WTC11 (cell line): ENCODE data around the gene LZTR1. TPM values are rescaled to one million over a fixed set of nuclear protein-coding genes. Genes with fewer than 3 reads are reported as not detected.
A peak's percentile ranks its signal among the peaks of the same experiment; 100 is the strongest.

Experiments used
- ATAC-seq: fragments of 200-7000 bp; cut with Tn5 transposase; 2 replicates; pipeline ENCODE4 v1.10.0; 2021; ENCODE audit warnings: mild to moderate bottlenecking, moderate library complexity
- CTCF ChIA-PET: fragments of 300-600 bp; sonication (Branson Sonifier 250); formaldehyde crosslinking; loops from one replicate; lab custom pipeline; 2021; ENCODE audit warnings: antibody characterized with exemption; lab: Charles Lee
- POLR2A ChIA-PET: fragments of 350-600 bp; sonication (Branson Sonifier 250); formaldehyde crosslinking; loops from one replicate; lab custom pipeline; 2021; ENCODE audit warnings: antibody characterized with exemption; lab: Charles Lee
- DNase-seq: peaks from one replicate; pipeline ENCODE4 v3.0.0; 2021; ENCODE audit warnings: low spot score
- H3K27ac Mint-ChIP-seq: 2 replicates; pipeline ENCODE4 v1.8.0; 2021; ENCODE audit warnings: mixed read lengths
- H3K27me3 Mint-ChIP-seq: 2 replicates; pipeline ENCODE4 v1.8.0; 2021; ENCODE audit warnings: low read depth, mild to moderate bottlenecking, moderate library complexity, mixed read lengths
- H3K36me3 Mint-ChIP-seq: 2 replicates; pipeline ENCODE4 v1.8.0; 2021; ENCODE audit warnings: mixed read lengths
- H3K4me1 Mint-ChIP-seq: 2 replicates; pipeline ENCODE4 v1.8.0; 2022; ENCODE audit warnings: mixed read lengths
- H3K4me3 Mint-ChIP-seq: 2 replicates; pipeline ENCODE4 v1.8.0; 2021; ENCODE audit warnings: mild to moderate bottlenecking, moderate library complexity, mixed read lengths
- H3K9me3 Mint-ChIP-seq: 2 replicates; pipeline ENCODE4 v1.8.0; 2021; ENCODE audit warnings: mixed read lengths
- CTCF ChIP-seq: fragments of 200-600 bp; IDR thresholded peaks from 2 replicates; pipeline ENCODE4 v1.8.0; 2022; ENCODE audit warnings: antibody characterized with exemption
- FOXP1 ChIP-seq: sonication (generic); formaldehyde crosslinking; IDR thresholded peaks from 2 replicates; pipeline ENCODE4 v1.8.0; 2022; ENCODE audit warnings: missing genetic modification reagents, mild to moderate bottlenecking, moderate library complexity, borderline replicate concordance
- GABPB1 ChIP-seq: sonication (generic); formaldehyde crosslinking; IDR thresholded peaks from 2 replicates; pipeline ENCODE4 v1.8.1; 2023; ENCODE audit warnings: mild to moderate bottlenecking, missing genetic modification reagents
- IRF1 ChIP-seq: sonication (generic); formaldehyde crosslinking; IDR thresholded peaks from 2 replicates; pipeline ENCODE4 v1.8.0; 2023; ENCODE audit warnings: missing genetic modification reagents
- KAT7 ChIP-seq: sonication (generic); formaldehyde crosslinking; IDR thresholded peaks from 2 replicates; pipeline ENCODE4 v1.8.1; 2023; ENCODE audit warnings: missing genetic modification reagents, mild to moderate bottlenecking, borderline replicate concordance
- NFYB ChIP-seq: sonication (generic); formaldehyde crosslinking; conservative IDR thresholded peaks from 2 replicates; pipeline ENCODE4 v1.8.0; 2022; ENCODE audit warnings: low read depth, missing genetic modification reagents
- OVOL2 ChIP-seq: fragments of 250-450 bp; sonication (Bioruptor Pico); IDR thresholded peaks from 2 replicates; pipeline ENCODE4 v1.9.0; 2021; ENCODE audit warnings: mild to moderate bottlenecking, borderline replicate concordance
- PREB ChIP-seq: sonication (generic); formaldehyde crosslinking; IDR thresholded peaks from 2 replicates; pipeline ENCODE4 v1.8.1; 2022; ENCODE audit warnings: mild to moderate bottlenecking, missing genetic modification reagents, moderate library complexity, borderline replicate concordance
- PRRX2 ChIP-seq: fragments of 250-450 bp; sonication (Bioruptor Pico); IDR thresholded peaks from 2 replicates; pipeline ENCODE4 v1.8.0; 2021; ENCODE audit warnings: mild to moderate bottlenecking
- RELA ChIP-seq: sonication (generic); formaldehyde crosslinking; IDR thresholded peaks from 2 replicates; pipeline ENCODE4 v1.8.1; 2022; ENCODE audit warnings: missing genetic modification reagents, mild to moderate bottlenecking, borderline replicate concordance
- STAT6 ChIP-seq: sonication (generic); formaldehyde crosslinking; conservative IDR thresholded peaks from 2 replicates; pipeline ENCODE4 v1.8.1; 2023; ENCODE audit warnings: mild to moderate bottlenecking, low read depth, missing genetic modification reagents, moderate library complexity
- TCF7 ChIP-seq: sonication (generic); formaldehyde crosslinking; IDR thresholded peaks from 2 replicates; pipeline ENCODE4 v1.8.0; 2022; ENCODE audit warnings: mild to moderate bottlenecking, low read depth, missing genetic modification reagents, moderate library complexity
- TP53 ChIP-seq: sonication (generic); formaldehyde crosslinking; IDR thresholded peaks from 2 replicates; pipeline ENCODE4 v1.8.1; 2023; ENCODE audit warnings: mild to moderate bottlenecking, missing genetic modification reagents
- ZNF317 ChIP-seq: sonication (generic); formaldehyde crosslinking; IDR thresholded peaks from 2 replicates; pipeline ENCODE4 v1.8.1; 2023; ENCODE audit warnings: low read depth, mild to moderate bottlenecking, moderate library complexity, missing genetic modification reagents, borderline replicate concordance
- ZNF416 ChIP-seq: fragments of 250-450 bp; sonication (Bioruptor Pico); IDR thresholded peaks from 2 replicates; pipeline ENCODE4 v1.9.0; 2021; ENCODE audit warnings: mild to moderate bottlenecking, inconsistent platforms
- ZNF425 ChIP-seq: fragments of 250-450 bp; sonication (Bioruptor Pico); conservative IDR thresholded peaks from 2 replicates; pipeline ENCODE4 v1.9.0; 2021; ENCODE audit warnings: mild to moderate bottlenecking
- ZNF512 ChIP-seq: sonication (generic); formaldehyde crosslinking; IDR thresholded peaks from 2 replicates; pipeline ENCODE4 v1.8.1; 2022; ENCODE audit warnings: missing genetic modification reagents, borderline replicate concordance
- ZNF532 ChIP-seq: fragments of 250-450 bp; sonication (Bioruptor Pico); IDR thresholded peaks from 2 replicates; pipeline ENCODE4 v1.9.0; 2021; ENCODE audit warnings: mild to moderate bottlenecking, borderline replicate concordance
- total RNA-seq: library from RNA; stranded (reverse); gene quantifications from 3 replicates; pipeline ENCODE4 v1.2.3, GENCODE V29; 2021

LZTR1 gene
- total RNA-seq, 1 experiment from 2014 or later: 38.3 TPM

- Mint-ChIP-seq H3K4me3 (peak overlapping the region; percentile 78), H3K27ac (no peak overlapping the region), H3K27me3 (peaks cover 75% of the 10 kb centered on the region), H3K36me3 (no peaks in the 10 kb centered on the region), H3K9me3 (no peaks in the 10 kb centered on the region), H3K4me1 (peaks cover 14% of the 10 kb centered on the region)
- TF ChIP-seq ZNF512 (CRISPR knock-in tag) (no peak), RELA (CRISPR knock-in tag) (no peak), ZNF425 (CRISPR knock-in tag) (no peak), FOXP1 (CRISPR knock-in tag) (no peak), CTCF (no peak), TCF7 (CRISPR knock-in tag) (no peak), ZNF416 (CRISPR knock-in tag) (no peak), STAT6 (CRISPR knock-in tag) (no peak), OVOL2 (CRISPR knock-in tag) (no peak), IRF1 (CRISPR knock-in tag) (no peak), NFYB (CRISPR knock-in tag) (no peak), ZNF532 (CRISPR knock-in tag) (no peak), TP53 (no peak), PRRX2 (CRISPR knock-in tag) (no peak), ZNF317 (CRISPR knock-in tag) (no peak), GABPB1 (CRISPR knock-in tag) (no peak), KAT7 (no peak), PREB (CRISPR knock-in tag) (no peak)
- POLR2A ChIA-PET: no interaction called here
- ATAC-seq: no peak
- CTCF ChIA-PET: interaction anchor here (1.0 to 1.7 kb wide), 5 partner anchors 9 to 138 kb away, joined by 3 to 8 read pairs (median 4); partner anchors contain the start of genes CRKL and LZTR1
- DNase-seq: no peak
Measured at GRCh38 chr22:20964799-20965103, 17.3 kb upstream of the LZTR1 start.
